Measurements from ENCODE around the gene CCP110.

Gene CCP110

GRCh38 chr16:19523559-19524355 is at the start of gene CCP110:
Gene CCP110 (plus strand): TSS chr16:19523942. CDS start chr16:19527882, 3,940 bp downstream.
- FAIRE-seq (no peak), DNase-seq (ENCODE audit: insufficient read length, low spot score) (peak; percentile 89)

GRCh38 chr16:19474617-19475016 is 49.1 kb upstream of the CCP110 start:
- FAIRE-seq (no peak), DNase-seq (ENCODE audit: insufficient read length, low spot score) (no peak)

GRCh38 chr16:19478505-19478904 is 45.2 kb upstream of the CCP110 start:
- DNase-seq (ENCODE audit: insufficient read length, low spot score) (no peak), FAIRE-seq (no peak)

GRCh38 chr16:19479302-19479721 is 44.4 kb upstream of the CCP110 start:
- no peak for DNase-seq (ENCODE audit: insufficient read length, low spot score)
- FAIRE-seq = no peak

GRCh38 chr16:19481296-19481695 is 42.4 kb upstream of the CCP110 start:
- no peak for FAIRE-seq
- no peak for DNase-seq (ENCODE audit: insufficient read length, low spot score)

- FAIRE-seq (no peak), DNase-seq (ENCODE audit: insufficient read length, low spot score) (no peak)
Measured at GRCh38 chr16:19481769-19482168, 42.0 kb upstream of the CCP110 start.

GRCh38 chr16:19482291-19482690 is 41.5 kb upstream of the CCP110 start:
- DNase-seq (ENCODE audit: insufficient read length, low spot score) (no peak), FAIRE-seq (no peak)

GRCh38 chr16:19484096-19484495 is 39.6 kb upstream of the CCP110 start:
- no peak for FAIRE-seq
- no peak for DNase-seq (ENCODE audit: insufficient read length, low spot score)

- FAIRE-seq = no peak
- DNase-seq (ENCODE audit: insufficient read length, low spot score) = no peak
Measured at GRCh38 chr16:19485611-19486010, 38.1 kb upstream of the CCP110 start.

- FAIRE-seq (no peak), DNase-seq (ENCODE audit: insufficient read length, low spot score) (no peak)
Measured at GRCh38 chr16:19486051-19486450, 37.7 kb upstream of the CCP110 start.

GRCh38 chr16:19486750-19487325 is 36.9 kb upstream of the CCP110 start:
- DNase-seq (ENCODE audit: insufficient read length, low spot score) (no peak), FAIRE-seq (no peak)

GRCh38 chr16:19488213-19488640 is 35.5 kb upstream of the CCP110 start:
- DNase-seq (ENCODE audit: insufficient read length, low spot score) (no peak), FAIRE-seq (no peak)

- FAIRE-seq (no peak), DNase-seq (ENCODE audit: insufficient read length, low spot score) (no peak)
Measured at GRCh38 chr16:19490619-19491018, 33.1 kb upstream of the CCP110 start.

- FAIRE-seq (no peak), DNase-seq (ENCODE audit: insufficient read length, low spot score) (no peak)
Measured at GRCh38 chr16:19497176-19497575, 26.6 kb upstream of the CCP110 start.

- FAIRE-seq (no peak), DNase-seq (ENCODE audit: insufficient read length, low spot score) (no peak)
Measured at GRCh38 chr16:19499006-19499405, 24.7 kb upstream of the CCP110 start.

- FAIRE-seq = no peak
Measured at GRCh38 chr16:19499481-19499880, 24.3 kb upstream of the CCP110 start.

GRCh38 chr16:19502395-19503131 is 21.2 kb upstream of the CCP110 start:
- FAIRE-seq = no peak
- peak; percentile 54 for DNase-seq (ENCODE audit: insufficient read length, low spot score)

More at GRCh38 chr16:19499481-19499880, 24.3 kb upstream of the CCP110 start:
- DNase-seq (ENCODE audit: insufficient read length, low spot score) = no peak

GRCh38 chr16:19503461-19504075 is 20.2 kb upstream of the CCP110 start:
- FAIRE-seq (no peak), DNase-seq (ENCODE audit: insufficient read length, low spot score) (no peak)

- FAIRE-seq (no peak), DNase-seq (ENCODE audit: insufficient read length, low spot score) (no peak)
Measured at GRCh38 chr16:19505600-19506303, 18.0 kb upstream of the CCP110 start.

GRCh38 chr16:19506965-19507364 is 16.8 kb upstream of the CCP110 start:
- DNase-seq (ENCODE audit: insufficient read length, low spot score) (no peak), FAIRE-seq (no peak)
